SU-DHL-6 (cell line): ENCODE results near the gene NDUFA8.

Source experiments
- H2AFZ ChIP-seq: fragments of 200-600 bp; sonication (generic); 2 replicates; pipeline ENCODE4 v1.6.1; 2014; ENCODE audit warnings: low read depth, mild to moderate bottlenecking, moderate library complexity, mixed read lengths, antibody characterized with exemption, low read length; ENCODE audit not compliant: severe bottlenecking
- H3F3A ChIP-seq: fragments of 200-600 bp; shearing (Covaris generic); 2 replicates; pipeline ENCODE4 v1.6.0; 2016; ENCODE audit warnings: antibody characterized with exemption, mild to moderate bottlenecking; ENCODE audit not compliant: insufficient read depth
- H3K27ac ChIP-seq: fragments of 200-600 bp; sonication (generic); 2 replicates; pipeline ENCODE4 v1.5.1; 2016; ENCODE audit warnings: low read depth, mild to moderate bottlenecking, low read length, moderate library complexity, mixed read lengths
- H3K27me3 ChIP-seq: fragments of 200-600 bp; sonication (generic), shearing (Covaris generic); 2 replicates; pipeline ENCODE4 v1.6.0; 2014; ENCODE audit warnings: mild to moderate bottlenecking, low read length
- H3K36me3 ChIP-seq: fragments of 200-600 bp; sonication (generic); 2 replicates; pipeline ENCODE4 v1.6.1; 2014; ENCODE audit warnings: mild to moderate bottlenecking, low read length, mixed read lengths
- H3K4me2 ChIP-seq: fragments of 300-600, 200-600 bp; shearing (Covaris generic), sonication (generic); 2 replicates; pipeline ENCODE4 v1.6.0; 2014; ENCODE audit warnings: low read length, low read depth, mild to moderate bottlenecking; ENCODE audit not compliant: poor library complexity, severe bottlenecking
- H3K4me3 ChIP-seq: fragments of 200-600 bp; sonication (generic); 2 replicates; pipeline ENCODE4 v1.5.1; 2014; ENCODE audit warnings: antibody characterized with exemption, low read length, mild to moderate bottlenecking, mixed read lengths; ENCODE audit not compliant: insufficient read depth, poor library complexity, severe bottlenecking
- H3K79me2 ChIP-seq: fragments of 200-600 bp; sonication (generic); 2 replicates; pipeline ENCODE4 v1.6.1; 2014; ENCODE audit warnings: mild to moderate bottlenecking, low read length, moderate library complexity; ENCODE audit not compliant: insufficient read depth
- H3K9ac ChIP-seq: fragments of 200-600 bp; sonication (generic); 2 replicates; pipeline ENCODE4 v1.7.0; 2014; ENCODE audit warnings: mild to moderate bottlenecking, low read length
- H3K9me2 ChIP-seq: fragments of 200-600 bp; sonication (generic); replicated peaks from 2 replicates; pipeline ENCODE4 v1.6.1; 2014; ENCODE audit warnings: low read length; ENCODE audit not compliant: insufficient read depth
- H3K9me3 ChIP-seq: fragments of 200-600 bp; sonication (generic); 2 replicates; pipeline ENCODE4 v1.6.1; 2014; ENCODE audit warnings: low read length, mixed read lengths; ENCODE audit not compliant: insufficient read depth
- H4K20me1 ChIP-seq: fragments of 200-600 bp; sonication (generic); 2 replicates; pipeline ENCODE4 v1.6.1; 2014; ENCODE audit warnings: low read depth, mild to moderate bottlenecking, antibody characterized with exemption, low read length, moderate library complexity, mixed read lengths
- EZH2phosphoT487 ChIP-seq: fragments of 200-600 bp; sonication (generic), shearing (Covaris generic); conservative IDR thresholded peaks from 2 replicates; pipeline ENCODE4 v1.6.1; 2018; ENCODE audit warnings: mild to moderate bottlenecking, antibody characterized with exemption, low read length, moderate library complexity, mixed read lengths
- TF ChIP-seq, protein P1 (sequence below): fragments of 200-600 bp; sonication (generic); IDR thresholded peaks from one replicate; pipeline ENCODE4 v1.5.1; 2017; ENCODE audit warnings: antibody characterized with exemption, mild to moderate bottlenecking, low read length, moderate library complexity; ENCODE audit not compliant: insufficient read depth, poor library complexity, severe bottlenecking

NDUFA8 gene

GRCh38 chr9:122095010-122095767 is 64.4 kb downstream of the NDUFA8 start:
- H3K27ac ChIP-seq = no peak overlapping the region
- no peak overlapping the region for H3K4me3 ChIP-seq
- no peaks in the 10 kb centered on the region for H3K27me3 ChIP-seq
- H3F3A ChIP-seq = no peaks in the 10 kb centered on the region
- no peak overlapping the region for H2AFZ ChIP-seq
- H3K9me3 ChIP-seq = no peaks in the 10 kb centered on the region
- TF ChIP-seq, protein P1, sequence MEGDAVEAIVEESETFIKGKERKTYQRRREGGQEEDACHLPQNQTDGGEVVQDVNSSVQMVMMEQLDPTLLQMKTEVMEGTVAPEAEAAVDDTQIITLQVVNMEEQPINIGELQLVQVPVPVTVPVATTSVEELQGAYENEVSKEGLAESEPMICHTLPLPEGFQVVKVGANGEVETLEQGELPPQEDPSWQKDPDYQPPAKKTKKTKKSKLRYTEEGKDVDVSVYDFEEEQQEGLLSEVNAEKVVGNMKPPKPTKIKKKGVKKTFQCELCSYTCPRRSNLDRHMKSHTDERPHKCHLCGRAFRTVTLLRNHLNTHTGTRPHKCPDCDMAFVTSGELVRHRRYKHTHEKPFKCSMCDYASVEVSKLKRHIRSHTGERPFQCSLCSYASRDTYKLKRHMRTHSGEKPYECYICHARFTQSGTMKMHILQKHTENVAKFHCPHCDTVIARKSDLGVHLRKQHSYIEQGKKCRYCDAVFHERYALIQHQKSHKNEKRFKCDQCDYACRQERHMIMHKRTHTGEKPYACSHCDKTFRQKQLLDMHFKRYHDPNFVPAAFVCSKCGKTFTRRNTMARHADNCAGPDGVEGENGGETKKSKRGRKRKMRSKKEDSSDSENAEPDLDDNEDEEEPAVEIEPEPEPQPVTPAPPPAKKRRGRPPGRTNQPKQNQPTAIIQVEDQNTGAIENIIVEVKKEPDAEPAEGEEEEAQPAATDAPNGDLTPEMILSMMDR = peak; percentile 50
- TF ChIP-seq EZH2phosphoT487 = no peak
- H3K9ac ChIP-seq = no peak overlapping the region
- H3K79me2 ChIP-seq = no peaks in the 10 kb centered on the region
- H3K4me2 ChIP-seq = peak overlapping the region; percentile 12
- no peaks in the 10 kb centered on the region for H4K20me1 ChIP-seq
- no peaks in the 10 kb centered on the region for H3K36me3 ChIP-seq
- H3K9me2 ChIP-seq = no peaks in the 10 kb centered on the region
